ENCODE measurements around the gene USP14. TPM values are rescaled to one million over a fixed set of nuclear protein-coding genes. Genes with fewer than 3 reads are reported as not detected.
"Not testable (repeated sequence)": the region's sequence is repeated elsewhere in the genome, so short reads cannot be mapped to it uniquely, and the experiment has no call there.

The USP14 gene
- total and polyA plus RNA-seq, 2 experiments from 2014 or later: 82.4 to 83.5 TPM

GRCh38 chr18:111306-112014, 46.9 kb upstream of the USP14 start:
- peak overlapping the region; percentile 79 for H3K27ac Mint-ChIP-seq
- peaks cover 39% of the 10 kb centered on the region for H3K36me3 Mint-ChIP-seq (ENCODE audit: low read depth)
- ATAC-seq (peak; percentile 80), DNase-seq (ENCODE audit: low spot score) (peak; percentile 79)
- peak overlapping the region; percentile 49 for H3K4me3 ChIP-seq
- peaks cover 9% of the 10 kb centered on the region for H3K27me3 ChIP-seq (ENCODE audit: insufficient read depth)
- H3K36me3 ChIP-seq (ENCODE audit: insufficient read depth): no peaks in the 10 kb centered on the region
- peaks cover 38% of the 10 kb centered on the region for H3K27me3 Mint-ChIP-seq (ENCODE audit: insufficient read depth, low read depth, poor library complexity)
- H3K4me1 Mint-ChIP-seq: no peaks in the 10 kb centered on the region
- peak overlapping the region; percentile 75 for H3K4me2 ChIP-seq
- TF ChIP-seq CREB1 (CRISPR knock-in tag; IDR thresholded peaks at IDR 0.05; ENCODE audit: low read depth) (no peak), STAT1 (IDR thresholded peaks at IDR 0.05; ENCODE audit: unreplicated experiment) (no peak), EZH2phosphoT487 (IDR thresholded peaks at IDR 0.05; ENCODE audit: unreplicated experiment) (no peak), POLR2AphosphoS5 (IDR thresholded peaks at IDR 0.05; ENCODE audit: low read depth) (peak; percentile 42; the same call in 1 of the 2 replicates), EZH2 (IDR thresholded peaks at IDR 0.05; ENCODE audit: low read depth, unreplicated experiment) (no peak), CTCF (conservative IDR thresholded peaks at IDR 0.05; ENCODE audit: low read depth in 2 of 2) (no peak; a peak in 1 of 4 replicates), NANOG (IDR thresholded peaks at IDR 0.05; ENCODE audit: borderline replicate concordance) (no peak)
- H3K79me2 ChIP-seq (replicated peaks; ENCODE audit: insufficient read depth): no peaks in the 10 kb centered on the region
- H2AFZ ChIP-seq: no peak overlapping the region
- no peaks in the 10 kb centered on the region for H3F3A ChIP-seq (replicated peaks; ENCODE audit: low read depth)
- no peaks in the 10 kb centered on the region for H3K4me1 ChIP-seq (ENCODE audit: insufficient read depth)
- peaks cover 56% of the 10 kb centered on the region for H3K9me3 Mint-ChIP-seq
- H4K20me1 ChIP-seq (replicated peaks; ENCODE audit: insufficient read depth): no peaks in the 10 kb centered on the region
- no peak overlapping the region for H3K27ac ChIP-seq (ENCODE audit: low read depth)
- H3K4me3 Mint-ChIP-seq: peak overlapping the region; percentile 74
- no peaks in the 10 kb centered on the region for H3K9me2 ChIP-seq (ENCODE audit: insufficient read depth)

- not testable (repeated sequence) for H4K20me1 ChIP-seq (replicated peaks; ENCODE audit: insufficient read depth); H3K27ac Mint-ChIP-seq; H3K27me3 ChIP-seq (ENCODE audit: insufficient read depth); H3K4me1 Mint-ChIP-seq; DNase-seq (ENCODE audit: low spot score); H3K79me2 ChIP-seq (replicated peaks; ENCODE audit: insufficient read depth); H3K36me3 ChIP-seq (ENCODE audit: insufficient read depth); H3F3A ChIP-seq (replicated peaks; ENCODE audit: low read depth); H3K9me2 ChIP-seq (ENCODE audit: insufficient read depth); H3K4me1 ChIP-seq (ENCODE audit: insufficient read depth)
- Mint-ChIP-seq H3K4me3 (peak overlapping the region; percentile 63), H3K27me3 (ENCODE audit: insufficient read depth, low read depth, poor library complexity) (peaks cover 35% of the 10 kb centered on the region), H3K9me3 (peaks cover 49% of the 10 kb centered on the region), H3K36me3 (ENCODE audit: low read depth) (peaks cover 32% of the 10 kb centered on the region)
- H3K27ac ChIP-seq (ENCODE audit: low read depth): peak overlapping the region; percentile 85; the same call in 1 of the 2 replicates
- peak; percentile 10; the same call in 1 of the 3 replicates for ATAC-seq
- peak overlapping the region; percentile 46; the same call in 1 of the 2 replicates for H3K4me3 ChIP-seq
- H3K4me2 ChIP-seq: peak overlapping the region; percentile 66; the same call in 1 of the 2 replicates
- H2AFZ ChIP-seq: peak overlapping the region; percentile 80; the same call in 1 of the 2 replicates
Measured at GRCh38 chr18:112015-112733, 46.2 kb upstream of the USP14 start.

GRCh38 chr18:120539-121260, 37.7 kb upstream of the USP14 start:
- H3K27ac Mint-ChIP-seq; H3F3A ChIP-seq (replicated peaks; ENCODE audit: low read depth); H3K4me2 ChIP-seq; H3K4me3 Mint-ChIP-seq; H3K9me3 Mint-ChIP-seq; ATAC-seq; H3K4me3 ChIP-seq; H3K27me3 Mint-ChIP-seq (ENCODE audit: insufficient read depth, low read depth, poor library complexity); H3K27me3 ChIP-seq (ENCODE audit: insufficient read depth); DNase-seq (ENCODE audit: low spot score); H3K4me1 ChIP-seq (ENCODE audit: insufficient read depth); H3K27ac ChIP-seq (ENCODE audit: low read depth); H4K20me1 ChIP-seq (replicated peaks; ENCODE audit: insufficient read depth); H3K9me2 ChIP-seq (ENCODE audit: insufficient read depth); H2AFZ ChIP-seq; H3K79me2 ChIP-seq (replicated peaks; ENCODE audit: insufficient read depth); H3K4me1 Mint-ChIP-seq; H3K36me3 ChIP-seq (ENCODE audit: insufficient read depth); H3K36me3 Mint-ChIP-seq (ENCODE audit: low read depth): not testable (repeated sequence)

Measured in GM23338 (cell line).